Body of pancreas (tissue), 4 donors: ENCODE data around the gene TRPM2. TPM values are rescaled to one million over a fixed set of nuclear protein-coding genes. Genes with fewer than 3 reads are reported as not detected.
A peak's percentile ranks its signal among the peaks of the same experiment; 100 is the strongest.

Experiments used
- ATAC-seq: fragments of 150-250 bp; one replicate; pipeline ENCODE4 v1.9.1; 2016
- DNase-seq, 4 donors: peaks; one replicate each; pipeline ENCODE4 v3.0.0-alpha.2; 2019
- H3K27ac ChIP-seq, 4 donors: fragments of 200-600 bp; sonication (generic); 1 replicate in 3 of 4; 2 replicates in 1 of 4; pipeline versions ENCODE4 v1.5.1 to v1.6.1; 2016 to 2019; ENCODE audit warnings: mild to moderate bottlenecking in 1 of 4, mixed read lengths in 1 of 4, moderate library complexity in 1 of 4
- H3K27me3 ChIP-seq, 2 donors: fragments of 200-600 bp; sonication (generic); one replicate each; pipeline ENCODE4 v1.6.0; 2016; ENCODE audit warnings: mild to moderate bottlenecking in 1 of 2
- H3K36me3 ChIP-seq, 2 donors: fragments of 200-600 bp; sonication (generic); replicated peaks in 1 of 2; 2 replicates each; pipeline ENCODE4 v1.5.1; 2016; ENCODE audit warnings: low read depth in 2 of 2; ENCODE audit not compliant: insufficient read depth in 1 of 2
- H3K4me1 ChIP-seq: fragments of 200-600 bp; sonication (generic); one replicate; pipeline ENCODE4 v1.6.0; 2016
- H3K4me3 ChIP-seq, 2 donors: fragments of 200-600 bp; sonication (generic); 1 replicate in 1 of 2; 2 replicates in 1 of 2; pipeline ENCODE4 v1.5.1; 2016 to 2019
- H3K9me3 ChIP-seq, 3 donors: fragments of 200-600 bp; sonication (generic); 1 replicate in 2 of 3; 2 replicates in 1 of 3; pipeline ENCODE4 v1.5.1; 2016
- POLR2A ChIP-seq, 3 donors: fragments of 450-650 bp; IDR thresholded peaks; one replicate each; pipeline ENCODE4 v1.6.1; 2016; ENCODE audit warnings: antibody characterized with exemption in 3 of 3, mild to moderate bottlenecking in 2 of 3
- WGBS, 2 donors: methylation state at CpG; one replicate each; pipeline ENCODE4 v1.1.5; 2017; 5-methylcytosine and 5-hydroxymethylcytosine counted together
- intact Hi-C: fragments of 100-400 bp; cut with DNase I; formaldehyde crosslinking; loops from one replicate; pipeline ENCODE4 v1.15.1; 2023
- total RNA-seq, 2 donors: library from RNA; depleted of rRNA; stranded (reverse); fragments of >200 nt; gene quantifications; one replicate each; pipeline ENCODE4 v1.1.0, GENCODE V29; 2016
- TF ChIP-seq, protein P1 (sequence below), 7 experiments: fragments of 450-650 bp in 4 of 7; fragments of 200-600 bp in 3 of 7; sonication (generic) in 3 of 7; IDR thresholded peaks; one replicate each; pipeline ENCODE4 v1.5.1; 2016 to 2019; ENCODE audit warnings: antibody characterized with exemption in 7 of 7

Gene TRPM2
- total RNA-seq, 2 donors from 2014 or later, result 2.1 to 2.3 TPM

DNA sequence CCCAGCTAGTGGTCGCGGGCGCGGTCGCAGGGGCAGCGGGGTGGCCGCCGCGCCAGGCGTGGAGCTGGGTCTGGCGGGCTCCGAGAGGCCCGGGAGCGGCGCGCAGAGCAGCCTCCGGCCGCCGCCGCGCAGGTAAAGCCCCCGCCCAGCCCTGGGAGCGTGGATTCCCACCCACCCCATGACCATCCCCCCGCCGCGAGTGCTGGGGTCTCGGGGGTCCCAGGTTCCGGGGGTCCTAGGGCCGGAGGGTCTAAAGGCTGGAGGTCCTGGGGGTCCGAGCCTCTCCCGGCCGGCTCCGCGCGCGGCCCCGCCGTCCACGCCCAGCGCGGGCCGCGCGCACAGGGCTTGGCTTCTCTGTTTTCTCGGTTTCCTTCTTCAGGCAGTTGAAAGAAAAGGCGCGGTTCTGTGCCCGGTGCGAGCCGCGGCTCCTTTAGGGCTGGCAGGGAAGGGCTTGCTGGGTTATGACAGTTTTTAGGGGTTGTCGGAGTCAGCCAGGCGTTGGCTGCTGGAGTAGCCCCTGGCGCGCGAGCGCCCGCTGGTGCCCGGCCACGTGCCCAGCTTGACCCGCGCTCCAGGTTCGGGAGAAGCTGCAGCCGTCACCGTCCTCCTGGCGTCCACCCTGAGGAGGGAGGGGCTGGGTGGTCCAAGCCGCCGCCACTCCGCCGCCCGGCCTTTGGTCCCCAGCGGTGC, 102.2 kb downstream of the TRPM2 start:
- ATAC-seq (peak; percentile 55), DNase-seq (peak; percentile 47 to 68 (median 58))
- H3K4me1 ChIP-seq, result peaks cover 9% of the 10 kb centered on the region
- no peaks in the 10 kb centered on the region for H3K9me3 ChIP-seq
- peak overlapping the region; percentile 8 to 86 for H3K4me3 ChIP-seq
- WGBS, 2 donors, result 1% methylated on average over 68 of the region's 72 CpGs; no CpG with 5 or more reads in 1 of the 2 donors
- no peaks in the 10 kb centered on the region for H3K36me3 ChIP-seq
- no peak overlapping the region for H3K27ac ChIP-seq
- intact Hi-C loops, result no loop called here
- no peak for TF ChIP-seq POLR2A (IDR thresholded peaks at IDR 0.05)
- TF ChIP-seq, protein P1, sequence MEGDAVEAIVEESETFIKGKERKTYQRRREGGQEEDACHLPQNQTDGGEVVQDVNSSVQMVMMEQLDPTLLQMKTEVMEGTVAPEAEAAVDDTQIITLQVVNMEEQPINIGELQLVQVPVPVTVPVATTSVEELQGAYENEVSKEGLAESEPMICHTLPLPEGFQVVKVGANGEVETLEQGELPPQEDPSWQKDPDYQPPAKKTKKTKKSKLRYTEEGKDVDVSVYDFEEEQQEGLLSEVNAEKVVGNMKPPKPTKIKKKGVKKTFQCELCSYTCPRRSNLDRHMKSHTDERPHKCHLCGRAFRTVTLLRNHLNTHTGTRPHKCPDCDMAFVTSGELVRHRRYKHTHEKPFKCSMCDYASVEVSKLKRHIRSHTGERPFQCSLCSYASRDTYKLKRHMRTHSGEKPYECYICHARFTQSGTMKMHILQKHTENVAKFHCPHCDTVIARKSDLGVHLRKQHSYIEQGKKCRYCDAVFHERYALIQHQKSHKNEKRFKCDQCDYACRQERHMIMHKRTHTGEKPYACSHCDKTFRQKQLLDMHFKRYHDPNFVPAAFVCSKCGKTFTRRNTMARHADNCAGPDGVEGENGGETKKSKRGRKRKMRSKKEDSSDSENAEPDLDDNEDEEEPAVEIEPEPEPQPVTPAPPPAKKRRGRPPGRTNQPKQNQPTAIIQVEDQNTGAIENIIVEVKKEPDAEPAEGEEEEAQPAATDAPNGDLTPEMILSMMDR (IDR thresholded peaks at IDR 0.05), result peak in 2 of 7 experiments; percentile 2 to 7
- no peaks in the 10 kb centered on the region for H3K27me3 ChIP-seq

GRCh38 chr21:44456214-44456914, 102.9 kb downstream of the TRPM2 start:
- Histone ChIP-seq H3K9me3 (no peaks in the 10 kb centered on the region), H3K27ac (no peak overlapping the region), H3K4me1 (peaks cover 9% of the 10 kb centered on the region), H3K27me3 (no peaks in the 10 kb centered on the region), H3K36me3 (no peaks in the 10 kb centered on the region), H3K4me3 (no peak overlapping the region)
- intact Hi-C loops, result no loop called here
- TF ChIP-seq POLR2A (IDR thresholded peaks at IDR 0.05), result no peak
- TF ChIP-seq, protein P1 (IDR thresholded peaks at IDR 0.05), result no peak
- ATAC-seq (no peak), DNase-seq (no peak)
- 71 to 83% methylated on average over 23 to 35 of the region's 35 CpGs for WGBS, 2 donors

GRCh38 chr21:44456915-44457736, 103.7 kb downstream of the TRPM2 start:
- H3K4me3 ChIP-seq, result no peak overlapping the region
- 94 to 96% methylated on average over 17 to 44 of the region's 44 CpGs for WGBS, 2 donors

GRCh38 chr21:44458971-44459711, 105.7 kb downstream of the TRPM2 start:
- intact Hi-C loops, result no loop called here
- Histone ChIP-seq H3K9me3 (no peaks in the 10 kb centered on the region), H3K27me3 (no peaks in the 10 kb centered on the region), H3K36me3 (no peaks in the 10 kb centered on the region), H3K4me3 (no peak overlapping the region), H3K4me1 (peaks cover 9% of the 10 kb centered on the region), H3K27ac (no peak overlapping the region)
- DNase-seq, result no peak
- no peak for TF ChIP-seq POLR2A (IDR thresholded peaks at IDR 0.05)
- TF ChIP-seq, protein P1 (IDR thresholded peaks at IDR 0.05), result no peak
- WGBS, 2 donors, result 80% methylated on average over 2 to 17 of the region's 19 CpGs
- ATAC-seq, result no peak

More at GRCh38 chr21:44456915-44457736, 103.7 kb downstream of the TRPM2 start:
- Histone ChIP-seq H3K9me3 (no peaks in the 10 kb centered on the region), H3K27me3 (no peaks in the 10 kb centered on the region), H3K36me3 (no peaks in the 10 kb centered on the region), H3K27ac (no peak overlapping the region), H3K4me1 (peaks cover 9% of the 10 kb centered on the region)
- intact Hi-C loops, result no loop called here
- TF ChIP-seq POLR2A (IDR thresholded peaks at IDR 0.05), result no peak
- TF ChIP-seq, protein P1 (IDR thresholded peaks at IDR 0.05), result no peak
- DNase-seq (no peak), ATAC-seq (no peak)
